Neural crest cell (in vitro differentiated cells): ENCODE data around the gene CXCL11. TPM values are rescaled to one million over a fixed set of nuclear protein-coding genes. Genes with fewer than 3 reads are reported as not detected.

Experiments
- DNase-seq: peaks from one replicate; pipeline ENCODE4 v3.0.0; 2021; ENCODE audit warnings: low read depth, mixed read lengths, low spot score
- H3K27ac Mint-ChIP-seq: one replicate; pipeline ENCODE4 v1.8.0; 2021; ENCODE audit warnings: mild to moderate bottlenecking, mixed read lengths; ENCODE audit not compliant: unreplicated experiment
- H3K27me3 Mint-ChIP-seq: 2 replicates; pipeline ENCODE4 v1.8.0; 2021; ENCODE audit warnings: low read depth, mild to moderate bottlenecking, mixed read lengths
- H3K36me3 Mint-ChIP-seq: 2 replicates; pipeline ENCODE4 v1.8.0; 2021; ENCODE audit warnings: low read depth, mild to moderate bottlenecking, mixed read lengths
- H3K4me1 Mint-ChIP-seq: 2 replicates; pipeline ENCODE4 v1.8.0; 2021; ENCODE audit warnings: mixed read lengths
- H3K4me3 Mint-ChIP-seq: one replicate; pipeline ENCODE4 v1.8.0; 2021; ENCODE audit warnings: mild to moderate bottlenecking, mixed read lengths
- H3K9me3 Mint-ChIP-seq: 2 replicates; pipeline ENCODE4 v1.8.0; 2021; ENCODE audit warnings: mixed read lengths
- CTCF ChIP-seq: fragments of 200-600 bp; sonication (generic); conservative IDR thresholded peaks from 2 replicates; pipeline ENCODE4 v1.5.0; 2021; ENCODE audit warnings: antibody characterized with exemption, mild to moderate bottlenecking
- total RNA-seq: library from RNA; stranded (reverse); gene quantifications from 2 replicates; pipeline ENCODE4 v1.2.1, GENCODE V29; 2021

The CXCL11 gene
- total RNA-seq, 1 donor from 2014 or later, result not detected

GRCh38 chr4:76012388-76012801 is 23.5 kb downstream of the CXCL11 start:
- H3K4me3 Mint-ChIP-seq, result no peak overlapping the region
- no peaks in the 10 kb centered on the region for H3K4me1 Mint-ChIP-seq
- DNase-seq, result no peak
- H3K27me3 Mint-ChIP-seq, result peaks cover 10% of the 10 kb centered on the region
- no peak for TF ChIP-seq CTCF
- no peaks in the 10 kb centered on the region for H3K9me3 Mint-ChIP-seq
- no peak overlapping the region for H3K27ac Mint-ChIP-seq
- H3K36me3 Mint-ChIP-seq, result no peaks in the 10 kb centered on the region

GRCh38 chr4:76011700-76012387 is 24.0 kb downstream of the CXCL11 start:
- no peaks in the 10 kb centered on the region for H3K36me3 Mint-ChIP-seq
- no peak overlapping the region for H3K27ac Mint-ChIP-seq

DNA sequence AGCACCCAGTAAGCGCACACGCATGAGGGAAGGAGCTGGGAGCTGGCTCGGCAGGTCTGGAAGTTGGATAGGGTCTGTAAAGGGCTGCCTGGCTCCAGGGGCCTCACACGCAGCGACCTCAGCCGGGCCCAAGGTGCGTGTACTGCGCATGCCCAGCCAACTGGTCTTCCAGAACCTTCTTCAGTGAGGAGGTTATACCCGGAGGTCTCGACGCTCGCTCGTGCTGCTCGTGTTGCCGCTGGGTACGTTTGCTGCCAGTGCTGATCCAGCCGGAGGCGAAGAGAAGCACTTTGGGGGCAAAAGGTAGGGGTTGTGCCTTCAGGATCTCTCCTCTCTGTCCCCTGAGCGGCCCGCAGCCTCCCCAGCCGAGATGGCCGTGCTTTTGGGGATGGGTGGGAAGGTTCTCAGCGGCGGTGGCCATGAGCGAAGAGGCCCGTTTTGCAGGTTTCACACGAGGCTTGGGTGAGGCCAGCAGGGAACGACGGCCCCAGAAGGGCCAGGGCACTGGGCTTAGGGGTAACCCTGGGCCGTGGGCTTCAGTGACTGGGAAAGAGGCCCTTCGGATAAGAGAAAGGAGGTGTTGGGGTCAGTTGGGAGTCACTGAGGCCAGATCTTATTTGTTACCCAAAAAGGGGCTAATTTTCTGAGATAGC is 24.7 kb downstream of the CXCL11 start:
- Mint-ChIP-seq H3K4me3 (no peak overlapping the region), H3K4me1 (no peaks in the 10 kb centered on the region), H3K27ac (no peak overlapping the region), H3K27me3 (peaks cover 16% of the 10 kb centered on the region), H3K9me3 (no peaks in the 10 kb centered on the region), H3K36me3 (no peaks in the 10 kb centered on the region)
- TF ChIP-seq CTCF, result no peak
- no peak for DNase-seq

More at GRCh38 chr4:76011700-76012387, 24.0 kb downstream of the CXCL11 start:
- Mint-ChIP-seq H3K4me1 (no peaks in the 10 kb centered on the region), H3K9me3 (no peaks in the 10 kb centered on the region), H3K4me3 (no peak overlapping the region), H3K27me3 (peaks cover 14% of the 10 kb centered on the region)
- no peak for DNase-seq
- TF ChIP-seq CTCF, result no peak

DNA sequence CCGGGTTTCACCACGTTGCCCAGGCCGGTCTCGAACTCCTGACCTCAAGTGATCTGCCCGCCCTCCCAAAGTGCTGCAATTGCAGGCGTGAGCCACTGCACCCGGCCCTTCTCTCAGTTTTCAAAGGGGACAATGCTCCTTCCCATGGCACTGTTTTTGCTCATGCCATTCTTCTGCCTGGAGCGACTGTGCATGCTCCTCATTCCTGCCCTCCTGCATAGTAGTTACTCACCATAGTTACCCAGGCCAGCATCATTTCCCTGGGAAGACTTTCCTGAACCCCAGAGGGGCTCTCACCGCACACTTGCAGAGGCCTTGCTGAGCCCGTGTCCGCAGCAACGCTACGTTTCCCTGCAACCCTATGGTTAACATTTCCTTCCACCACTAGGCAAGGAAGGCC is 25.3 kb downstream of the CXCL11 start:
- Mint-ChIP-seq H3K9me3 (no peaks in the 10 kb centered on the region), H3K27me3 (peaks cover 20% of the 10 kb centered on the region), H3K36me3 (no peaks in the 10 kb centered on the region)

GRCh38 chr4:76009311-76009710 is 26.6 kb downstream of the CXCL11 start:
- H3K27me3 Mint-ChIP-seq, result peaks cover 20% of the 10 kb centered on the region
- no peak for DNase-seq
- no peaks in the 10 kb centered on the region for H3K4me1 Mint-ChIP-seq
- H3K36me3 Mint-ChIP-seq, result no peaks in the 10 kb centered on the region
- TF ChIP-seq CTCF, result no peak
- H3K4me3 Mint-ChIP-seq, result no peak overlapping the region
- H3K9me3 Mint-ChIP-seq, result no peaks in the 10 kb centered on the region
- no peak overlapping the region for H3K27ac Mint-ChIP-seq

More for the DNA sequence above, 25.3 kb downstream of the CXCL11 start:
- TF ChIP-seq CTCF, result no peak
- no peak overlapping the region for H3K27ac Mint-ChIP-seq
- H3K4me3 Mint-ChIP-seq, result no peak overlapping the region
- DNase-seq, result no peak
- no peaks in the 10 kb centered on the region for H3K4me1 Mint-ChIP-seq
